ENCODE data around the gene PTPA.

PTPA gene

DNA sequence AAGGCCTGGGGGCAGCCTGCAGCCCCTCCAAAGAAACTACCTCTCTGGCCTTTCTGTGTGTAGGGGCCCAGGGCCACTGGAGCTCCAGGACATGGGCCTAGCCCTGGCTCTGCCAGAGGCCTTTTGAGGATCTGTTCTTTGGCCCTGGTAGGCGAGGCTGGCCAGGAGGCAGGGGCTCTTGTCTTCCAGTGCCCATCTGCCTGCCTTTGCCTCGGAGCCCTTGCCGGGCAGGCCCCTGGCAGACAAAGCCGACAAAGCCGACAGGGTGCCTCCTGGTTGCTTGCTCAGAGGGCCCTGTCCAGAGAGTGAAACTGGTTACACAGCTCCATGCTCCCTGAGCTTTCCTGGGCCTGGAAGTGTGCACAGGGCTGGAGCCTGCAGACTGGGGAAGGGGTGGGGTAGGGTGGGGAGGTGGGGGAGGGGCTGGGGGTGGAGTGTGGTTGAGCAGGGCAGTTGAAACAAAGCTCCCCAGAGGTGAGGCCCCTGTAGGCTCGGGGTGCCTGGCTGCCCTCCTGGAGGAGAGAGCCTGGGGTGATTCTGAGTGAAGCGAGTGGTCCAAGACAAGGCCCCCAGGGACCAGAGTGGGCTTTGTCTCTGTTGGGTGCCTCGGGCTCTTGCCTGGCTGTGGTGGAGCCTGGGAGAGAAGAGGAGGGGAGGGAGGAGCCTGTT lies 29.3 kb downstream of the PTPA start:
- no peak for TF ChIP-seq EZH2phosphoT487 (conservative IDR thresholded peaks at IDR 0.05; ENCODE audit: low read length)
- TF ChIP-seq, protein P1, sequence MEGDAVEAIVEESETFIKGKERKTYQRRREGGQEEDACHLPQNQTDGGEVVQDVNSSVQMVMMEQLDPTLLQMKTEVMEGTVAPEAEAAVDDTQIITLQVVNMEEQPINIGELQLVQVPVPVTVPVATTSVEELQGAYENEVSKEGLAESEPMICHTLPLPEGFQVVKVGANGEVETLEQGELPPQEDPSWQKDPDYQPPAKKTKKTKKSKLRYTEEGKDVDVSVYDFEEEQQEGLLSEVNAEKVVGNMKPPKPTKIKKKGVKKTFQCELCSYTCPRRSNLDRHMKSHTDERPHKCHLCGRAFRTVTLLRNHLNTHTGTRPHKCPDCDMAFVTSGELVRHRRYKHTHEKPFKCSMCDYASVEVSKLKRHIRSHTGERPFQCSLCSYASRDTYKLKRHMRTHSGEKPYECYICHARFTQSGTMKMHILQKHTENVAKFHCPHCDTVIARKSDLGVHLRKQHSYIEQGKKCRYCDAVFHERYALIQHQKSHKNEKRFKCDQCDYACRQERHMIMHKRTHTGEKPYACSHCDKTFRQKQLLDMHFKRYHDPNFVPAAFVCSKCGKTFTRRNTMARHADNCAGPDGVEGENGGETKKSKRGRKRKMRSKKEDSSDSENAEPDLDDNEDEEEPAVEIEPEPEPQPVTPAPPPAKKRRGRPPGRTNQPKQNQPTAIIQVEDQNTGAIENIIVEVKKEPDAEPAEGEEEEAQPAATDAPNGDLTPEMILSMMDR (IDR thresholded peaks at IDR 0.05; ENCODE audit: insufficient read depth, low read length, poor library complexity, severe bottlenecking), result no peak
- Histone ChIP-seq H3K79me2 (ENCODE audit: insufficient read depth, low read length) (no peaks in the 10 kb centered on the region), H2AFZ (ENCODE audit: low read depth, low read length, severe bottlenecking) (peak overlapping the region; percentile 24), H3K9ac (ENCODE audit: low read length) (peak overlapping the region; percentile 48), H3K9me3 (ENCODE audit: insufficient read depth, low read length) (no peaks in the 10 kb centered on the region), H3K4me3 (ENCODE audit: insufficient read depth, low read length, poor library complexity, severe bottlenecking) (peak overlapping the region; percentile 29), H3K9me2 (replicated peaks; ENCODE audit: insufficient read depth, low read length) (no peaks in the 10 kb centered on the region), H3F3A (ENCODE audit: insufficient read depth) (peaks cover 3% of the 10 kb centered on the region; the same call in 1 of the 2 replicates), H3K27ac (ENCODE audit: low read depth, low read length) (peak overlapping the region; percentile 74), H3K36me3 (ENCODE audit: low read length) (no peaks in the 10 kb centered on the region), H3K4me2 (ENCODE audit: low read depth, low read length, poor library complexity, severe bottlenecking) (peak overlapping the region; percentile 59), H4K20me1 (ENCODE audit: low read depth, low read length) (no peaks in the 10 kb centered on the region), H3K27me3 (ENCODE audit: low read length) (no peaks in the 10 kb centered on the region)

DNA sequence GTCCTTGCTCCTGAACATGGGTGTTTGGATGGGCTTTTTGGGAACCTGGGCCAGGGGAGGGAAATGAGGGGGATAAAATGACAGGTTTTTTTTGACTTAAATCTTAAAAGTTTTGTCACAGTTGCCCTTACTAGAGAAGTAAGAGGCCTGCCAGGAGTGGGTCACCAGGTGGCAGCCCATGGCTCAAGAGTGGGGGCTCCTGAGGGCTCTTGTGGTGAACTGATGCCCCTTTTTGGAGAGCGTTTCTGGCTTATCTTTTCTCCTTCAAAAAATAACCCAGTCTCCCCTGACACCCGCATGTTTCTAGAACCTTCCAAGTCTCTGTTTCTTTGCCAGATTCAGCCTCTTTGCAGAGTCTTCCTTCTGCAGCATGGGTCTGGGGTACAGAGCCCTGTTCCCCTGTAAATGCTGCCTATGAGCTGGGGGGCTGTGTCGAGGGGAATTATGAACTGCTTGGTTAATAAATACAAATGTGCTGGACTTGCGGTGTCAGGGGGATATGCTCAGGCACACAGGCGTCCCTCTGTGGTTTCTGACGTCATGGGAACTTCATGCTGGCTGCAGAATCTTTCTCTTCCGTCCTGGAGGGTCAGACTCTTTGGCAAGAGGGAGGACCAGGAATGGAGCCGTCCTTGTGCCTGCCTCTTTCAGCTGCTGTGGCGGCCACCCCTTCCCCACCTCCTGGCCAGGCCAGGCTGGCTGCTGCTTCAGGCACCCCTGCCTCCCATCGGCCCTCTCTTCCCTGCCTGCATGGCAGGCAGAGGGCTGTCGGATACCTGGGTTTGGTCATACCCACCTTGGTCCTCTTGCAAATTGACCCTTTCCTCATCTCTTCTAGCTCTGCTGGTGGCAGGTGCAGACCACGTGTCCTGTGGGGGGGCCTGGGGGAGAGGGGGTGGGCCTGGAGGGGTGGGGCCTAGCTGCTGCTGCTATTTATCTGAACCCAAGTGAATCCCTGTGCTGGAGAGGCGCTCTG lies 30.1 kb downstream of the PTPA start:
- H3K36me3 ChIP-seq (ENCODE audit: low read length), result no peaks in the 10 kb centered on the region
- no peak overlapping the region for H2AFZ ChIP-seq (ENCODE audit: low read depth, low read length, severe bottlenecking)
- TF ChIP-seq, protein P1 (IDR thresholded peaks at IDR 0.05; ENCODE audit: insufficient read depth, low read length, poor library complexity, severe bottlenecking), result no peak
- TF ChIP-seq EZH2phosphoT487 (conservative IDR thresholded peaks at IDR 0.05; ENCODE audit: low read length), result no peak

DNA sequence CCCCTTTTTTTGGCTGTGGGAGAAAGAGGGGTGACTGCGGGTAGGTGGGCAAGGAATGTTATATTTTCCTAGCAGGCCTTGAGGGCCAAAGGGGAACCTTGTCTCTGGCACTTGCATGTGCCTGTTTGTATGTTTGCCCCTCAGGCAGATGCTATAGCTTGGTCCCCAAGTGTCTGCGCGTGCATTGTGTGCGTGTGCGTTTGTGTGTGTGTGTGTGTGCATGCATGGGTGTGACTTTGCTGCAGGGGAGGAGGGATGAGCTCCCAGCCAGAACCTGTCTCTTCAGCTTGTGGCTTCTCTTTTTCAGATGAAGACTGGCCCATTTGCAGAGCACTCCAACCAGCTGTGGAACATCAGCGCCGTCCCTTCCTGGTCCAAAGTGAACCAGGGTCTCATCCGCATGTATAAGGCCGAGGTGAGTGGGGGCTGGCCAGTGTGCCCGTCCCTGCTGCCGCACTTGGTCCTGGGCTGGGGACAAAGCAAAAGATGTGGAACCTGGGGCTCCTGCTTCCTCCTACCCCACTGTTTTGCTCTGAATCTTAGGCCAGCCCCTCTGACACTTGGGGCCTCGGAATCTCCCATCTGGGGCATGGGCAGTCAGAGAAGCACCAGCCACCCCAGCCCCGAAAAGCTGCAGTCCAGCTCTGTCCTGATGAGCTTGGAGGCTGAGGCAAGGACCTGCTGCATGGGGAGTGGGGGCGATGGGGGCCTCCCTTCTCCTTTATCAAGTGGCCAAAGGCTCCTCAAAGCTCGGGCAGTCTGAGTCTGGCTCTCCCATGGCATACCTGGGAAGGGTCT lies 31.1 kb downstream of the PTPA start:
- Histone ChIP-seq H3K9ac (ENCODE audit: low read length) (no peak overlapping the region), H3K79me2 (ENCODE audit: insufficient read depth, low read length) (no peaks in the 10 kb centered on the region), H3F3A (ENCODE audit: insufficient read depth) (peaks cover 3% of the 10 kb centered on the region; the same call in 1 of the 2 replicates), H3K4me2 (ENCODE audit: low read depth, low read length, poor library complexity, severe bottlenecking) (no peak overlapping the region), H3K4me3 (ENCODE audit: insufficient read depth, low read length, poor library complexity, severe bottlenecking) (no peak overlapping the region), H3K9me3 (ENCODE audit: insufficient read depth, low read length) (no peaks in the 10 kb centered on the region), H3K27ac (ENCODE audit: low read depth, low read length) (no peak overlapping the region), H3K9me2 (replicated peaks; ENCODE audit: insufficient read depth, low read length) (no peaks in the 10 kb centered on the region), H3K36me3 (ENCODE audit: low read length) (no peaks in the 10 kb centered on the region), H2AFZ (ENCODE audit: low read depth, low read length, severe bottlenecking) (no peak overlapping the region), H3K27me3 (ENCODE audit: low read length) (no peaks in the 10 kb centered on the region), H4K20me1 (ENCODE audit: low read depth, low read length) (no peaks in the 10 kb centered on the region)
- TF ChIP-seq, protein P1 (IDR thresholded peaks at IDR 0.05; ENCODE audit: insufficient read depth, low read length, poor library complexity, severe bottlenecking), result no peak
- no peak for TF ChIP-seq EZH2phosphoT487 (conservative IDR thresholded peaks at IDR 0.05; ENCODE audit: low read length)

More for the DNA sequence above, 30.1 kb downstream of the PTPA start:
- Histone ChIP-seq H3F3A (ENCODE audit: insufficient read depth) (peaks cover 3% of the 10 kb centered on the region; the same call in 1 of the 2 replicates), H3K9ac (ENCODE audit: low read length) (peak overlapping the region; percentile 48), H3K79me2 (ENCODE audit: insufficient read depth, low read length) (no peaks in the 10 kb centered on the region), H3K4me3 (ENCODE audit: insufficient read depth, low read length, poor library complexity, severe bottlenecking) (peak overlapping the region; percentile 1), H3K27me3 (ENCODE audit: low read length) (no peaks in the 10 kb centered on the region), H3K4me2 (ENCODE audit: low read depth, low read length, poor library complexity, severe bottlenecking) (peak overlapping the region; percentile 59), H3K9me2 (replicated peaks; ENCODE audit: insufficient read depth, low read length) (no peaks in the 10 kb centered on the region), H3K27ac (ENCODE audit: low read depth, low read length) (peak overlapping the region; percentile 74), H3K9me3 (ENCODE audit: insufficient read depth, low read length) (no peaks in the 10 kb centered on the region), H4K20me1 (ENCODE audit: low read depth, low read length) (no peaks in the 10 kb centered on the region)

All from SU-DHL-6 (cell line).